ENCODE data around the gene RASSF8.

DNA sequence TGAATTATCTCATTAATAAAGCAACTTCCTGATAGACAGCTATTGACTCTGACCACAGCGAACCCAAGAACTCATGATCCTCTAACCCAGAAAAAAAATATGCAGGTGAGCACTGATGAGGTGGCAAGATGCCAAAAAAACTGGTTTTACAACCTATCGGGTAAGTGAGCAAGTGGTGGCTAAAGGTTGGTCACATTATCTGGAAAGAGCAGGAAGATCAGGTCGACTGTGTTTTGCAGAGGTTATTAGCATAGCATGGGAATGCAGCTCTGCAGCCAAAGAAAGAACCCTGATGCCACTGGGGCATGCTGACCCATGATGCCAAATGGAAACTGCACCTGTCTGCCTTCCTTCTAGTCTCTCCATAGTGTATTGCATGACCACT is 142.9 kb downstream of the RASSF8 start:
- no peak for TF ChIP-seq POLR2A (IDR thresholded peaks at IDR 0.05; ENCODE audit: extremely low read depth, insufficient read length)
- TF ChIP-seq, protein P1, sequence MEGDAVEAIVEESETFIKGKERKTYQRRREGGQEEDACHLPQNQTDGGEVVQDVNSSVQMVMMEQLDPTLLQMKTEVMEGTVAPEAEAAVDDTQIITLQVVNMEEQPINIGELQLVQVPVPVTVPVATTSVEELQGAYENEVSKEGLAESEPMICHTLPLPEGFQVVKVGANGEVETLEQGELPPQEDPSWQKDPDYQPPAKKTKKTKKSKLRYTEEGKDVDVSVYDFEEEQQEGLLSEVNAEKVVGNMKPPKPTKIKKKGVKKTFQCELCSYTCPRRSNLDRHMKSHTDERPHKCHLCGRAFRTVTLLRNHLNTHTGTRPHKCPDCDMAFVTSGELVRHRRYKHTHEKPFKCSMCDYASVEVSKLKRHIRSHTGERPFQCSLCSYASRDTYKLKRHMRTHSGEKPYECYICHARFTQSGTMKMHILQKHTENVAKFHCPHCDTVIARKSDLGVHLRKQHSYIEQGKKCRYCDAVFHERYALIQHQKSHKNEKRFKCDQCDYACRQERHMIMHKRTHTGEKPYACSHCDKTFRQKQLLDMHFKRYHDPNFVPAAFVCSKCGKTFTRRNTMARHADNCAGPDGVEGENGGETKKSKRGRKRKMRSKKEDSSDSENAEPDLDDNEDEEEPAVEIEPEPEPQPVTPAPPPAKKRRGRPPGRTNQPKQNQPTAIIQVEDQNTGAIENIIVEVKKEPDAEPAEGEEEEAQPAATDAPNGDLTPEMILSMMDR (IDR thresholded peaks at IDR 0.05; ENCODE audit: low read depth, low read length): no peak
